T47D (cell line): Measurements from ENCODE around the gene CLCN2.

Experiments used
- DNase-seq, 2 experiments: peaks; one replicate each; pipeline versions ENCODE4 v3.0.0 to v3.0.0-alpha.2; 2011 to 2012; ENCODE audit warnings: low read depth in 1 of 2, low spot score in 1 of 2
- JUND ChIP-seq: IDR thresholded peaks from 2 replicates; pipeline ENCODE4 v1.6.1; 2012; ENCODE audit warnings: low read depth
- in situ Hi-C: cut with HindIII; loops from 2 replicates; pipeline ENCODE4 v1.10.0; 2016; ENCODE audit warnings: low sequenced_read_pairs, low pct_unique_long_range_greater_than_20kb

The CLCN2 gene

GRCh38 chr3:184361532-184361931, at the start of gene CLCN2, which contains the start of gene POLR2H:
TSS of gene CLCN2 (minus strand) at chr3:184361605. CDS start at chr3:184361479, 126 bp downstream.
TSS of gene POLR2H (plus strand) at chr3:184361710. CDS start at chr3:184363493, 1,783 bp downstream.
- TF ChIP-seq JUND = no peak
- peak; percentile 71 to 77 for DNase-seq
- in situ Hi-C loops = no loop called here

GRCh38 chr3:184409946-184410500, 48.6 kb upstream of the CLCN2 start:
- in situ Hi-C loops = no loop called here
- DNase-seq = no peak
- no peak for TF ChIP-seq JUND

- TF ChIP-seq JUND = no peak
- no peak for DNase-seq
- in situ Hi-C loops = no loop called here
These were observed 48.0 kb upstream of the CLCN2 start for GRCh38 chr3:184409331-184409926.

- no peak for TF ChIP-seq JUND
- in situ Hi-C loops = no loop called here
- DNase-seq = no peak
These were observed 43.9 kb upstream of the CLCN2 start for GRCh38 chr3:184405075-184406030.

- no peak for TF ChIP-seq JUND
- DNase-seq = no peak
- in situ Hi-C loops = no loop called here
These were observed 38.0 kb upstream of the CLCN2 start for GRCh38 chr3:184399410-184399809.

- in situ Hi-C loops = no loop called here
- DNase-seq = no peak
- no peak for TF ChIP-seq JUND
These were observed 33.9 kb upstream of the CLCN2 start for GRCh38 chr3:184395320-184395660.

GRCh38 chr3:184391266-184391665, 29.9 kb upstream of the CLCN2 start:
- in situ Hi-C loops = no loop called here
- no peak for TF ChIP-seq JUND
- DNase-seq = no peak

- DNase-seq = no peak
- in situ Hi-C loops = no loop called here
- TF ChIP-seq JUND = no peak
These were observed 28.6 kb upstream of the CLCN2 start for GRCh38 chr3:184389935-184390528.

- in situ Hi-C loops = no loop called here
- no peak for TF ChIP-seq JUND
- no peak for DNase-seq
These were observed 28.0 kb upstream of the CLCN2 start for GRCh38 chr3:184389384-184389783.

- no peak for DNase-seq
- TF ChIP-seq JUND = no peak
- in situ Hi-C loops = no loop called here
These were observed 27.5 kb upstream of the CLCN2 start for GRCh38 chr3:184388936-184389230.

GRCh38 chr3:184388164-184388935, 26.9 kb upstream of the CLCN2 start:
- TF ChIP-seq JUND = no peak
- in situ Hi-C loops = no loop called here
- no peak for DNase-seq

GRCh38 chr3:184387174-184387714, 25.8 kb upstream of the CLCN2 start:
- no peak for TF ChIP-seq JUND
- in situ Hi-C loops = no loop called here
- no peak for DNase-seq
